HT-29 (cell line): Measurements from ENCODE around the gene TBC1D5. TPM values are rescaled to one million over a fixed set of nuclear protein-coding genes. Genes with fewer than 3 reads are reported as not detected.
"Not testable (repeated sequence)": the region's sequence is repeated elsewhere in the genome, so short reads cannot be mapped to it uniquely, and the experiment has no call there.

ENCODE experiments used
- DNase-seq: peaks from one replicate; pipeline ENCODE4 v3.0.0-alpha.2; 2015; ENCODE audit warnings: low spot score
- total RNA-seq: library from RNA; depleted of rRNA; stranded (reverse); fragments of >200 nt; shearing (Covaris generic); gene quantifications from 2 replicates; pipeline ENCODE4 v1.2.3, GENCODE V29; 2014

The TBC1D5 gene
- total RNA-seq, 1 experiment from 2014 or later = 9.8 TPM

DNA sequence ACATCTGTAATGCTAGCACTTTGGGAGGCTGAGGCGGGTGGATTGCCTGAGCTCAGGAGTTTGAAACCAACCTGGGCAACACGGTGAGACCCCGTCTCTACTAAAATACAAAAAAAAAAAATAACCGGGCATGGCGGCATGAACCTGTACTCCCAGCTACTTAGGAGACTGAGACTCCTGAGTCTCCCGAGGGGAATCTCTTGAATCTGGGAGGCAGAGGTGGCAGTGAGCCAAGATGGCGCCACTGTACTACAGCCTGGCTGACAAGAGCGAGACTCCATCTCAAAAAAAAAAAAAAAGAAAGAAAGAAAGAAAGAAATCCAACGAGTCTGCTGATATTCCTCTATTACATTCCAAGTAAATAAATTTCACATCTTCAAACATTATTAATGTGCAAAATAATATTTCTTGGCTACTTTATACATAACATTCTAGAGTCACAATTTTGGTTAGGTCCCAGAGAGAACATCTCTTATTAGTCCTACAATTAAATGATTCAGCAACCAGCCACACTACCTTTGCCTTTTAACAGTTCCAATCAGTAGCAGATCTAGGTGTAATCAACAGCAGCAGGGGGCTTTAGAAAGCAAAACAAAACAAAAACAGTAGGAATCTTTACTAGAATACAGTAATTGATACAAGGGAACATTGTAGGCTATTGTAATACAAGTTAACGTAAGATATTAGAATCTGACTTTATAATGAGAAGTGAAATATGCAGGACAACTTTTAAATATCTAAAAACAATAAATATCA is 195.8 kb downstream of the TBC1D5 start:
- no peak for DNase-seq

DNA sequence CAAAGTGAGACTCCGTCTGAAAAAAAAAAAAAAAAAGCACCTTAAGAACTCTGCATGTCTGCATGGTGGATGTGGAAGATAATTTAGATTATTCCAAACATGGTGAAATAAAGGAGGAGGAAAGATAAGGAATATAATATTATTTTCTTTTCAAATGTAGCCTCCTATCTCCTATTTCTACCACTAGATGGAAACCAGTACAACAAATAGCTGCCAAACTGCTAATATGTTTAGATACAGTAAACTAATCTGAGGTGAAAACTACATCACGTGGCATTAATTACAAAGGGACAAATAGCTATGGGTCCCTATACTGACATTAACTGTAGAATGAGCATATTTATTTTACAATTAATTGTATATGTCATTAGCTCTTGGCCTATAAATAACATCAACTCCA is 197.8 kb downstream of the TBC1D5 start:
- no peak for DNase-seq

DNA sequence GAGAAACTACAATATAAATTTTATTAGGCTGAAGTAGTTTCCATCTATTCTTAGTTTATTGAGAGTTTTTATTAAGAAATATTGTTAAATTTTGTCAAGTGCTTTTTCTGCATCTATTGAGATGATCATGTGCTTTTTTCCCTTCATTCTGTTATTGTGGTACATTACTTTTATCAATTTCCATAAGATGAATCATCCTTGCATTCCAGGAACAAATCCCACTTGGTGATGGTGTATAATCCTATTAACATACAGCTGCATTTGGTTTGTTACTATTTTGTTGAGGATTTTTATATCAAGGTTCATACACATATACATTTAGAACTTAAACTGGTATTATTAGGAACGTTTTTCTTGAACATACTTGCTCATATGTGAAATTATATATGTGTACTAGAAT is 199.8 kb downstream of the TBC1D5 start:
- no peak for DNase-seq

DNA sequence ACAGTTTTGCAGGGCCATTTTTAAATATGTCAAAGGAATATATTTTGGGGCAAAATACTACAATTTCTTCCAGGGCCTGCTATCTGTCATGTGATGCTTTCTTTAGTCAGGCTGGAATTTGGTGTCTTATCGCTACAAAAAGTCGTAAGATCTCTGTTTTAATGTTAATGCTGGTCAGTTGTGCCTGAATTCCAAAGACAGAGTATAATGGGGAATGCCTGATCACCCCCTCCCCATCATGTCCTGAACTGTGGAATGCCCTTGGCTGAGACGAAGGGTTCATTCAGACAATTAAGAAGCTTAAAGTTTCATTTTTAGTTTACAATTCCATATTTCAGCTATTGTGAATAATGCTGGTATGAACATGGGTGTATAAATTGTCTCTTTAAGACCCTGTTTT is 203.0 kb downstream of the TBC1D5 start:
- no peak for DNase-seq

DNA sequence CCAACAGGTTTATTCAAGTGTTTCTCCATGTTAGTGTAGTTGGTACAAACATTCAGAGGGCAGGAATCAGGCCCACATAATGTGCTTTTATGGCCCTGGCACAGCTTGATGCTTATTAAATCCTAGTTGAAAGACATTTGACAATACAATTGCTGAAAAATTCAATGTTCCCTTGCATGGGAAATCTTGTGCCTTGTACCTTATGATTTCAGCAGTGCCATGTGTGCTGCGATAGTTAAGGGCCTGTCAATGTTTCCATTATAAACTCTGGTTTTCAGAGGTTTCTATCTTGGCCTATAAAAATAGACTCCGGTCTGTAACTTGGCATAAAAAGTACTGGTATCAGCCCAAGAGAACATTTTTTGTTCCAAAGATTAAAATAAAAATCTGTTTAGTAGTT is 207.2 kb downstream of the TBC1D5 start:
- DNase-seq = no peak

DNA sequence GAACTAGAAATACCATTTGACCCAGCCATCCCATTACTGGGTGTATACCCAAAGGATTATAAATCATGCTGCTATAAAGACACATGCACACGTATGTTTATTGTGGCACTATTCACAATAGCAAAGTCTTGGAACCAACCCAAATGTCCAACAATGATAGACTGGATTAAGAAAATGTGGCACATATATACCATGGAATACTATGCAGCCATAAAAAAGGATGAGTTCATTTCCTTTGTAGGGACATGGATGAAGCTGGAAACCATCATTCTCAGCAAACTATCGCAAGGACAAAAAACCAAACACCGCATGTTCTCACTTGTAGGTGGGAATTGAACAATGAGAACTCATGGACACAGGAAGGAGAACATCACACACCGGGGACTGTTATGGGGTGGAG is 210.0 kb downstream of the TBC1D5 start:
- not testable (repeated sequence) for DNase-seq

DNA sequence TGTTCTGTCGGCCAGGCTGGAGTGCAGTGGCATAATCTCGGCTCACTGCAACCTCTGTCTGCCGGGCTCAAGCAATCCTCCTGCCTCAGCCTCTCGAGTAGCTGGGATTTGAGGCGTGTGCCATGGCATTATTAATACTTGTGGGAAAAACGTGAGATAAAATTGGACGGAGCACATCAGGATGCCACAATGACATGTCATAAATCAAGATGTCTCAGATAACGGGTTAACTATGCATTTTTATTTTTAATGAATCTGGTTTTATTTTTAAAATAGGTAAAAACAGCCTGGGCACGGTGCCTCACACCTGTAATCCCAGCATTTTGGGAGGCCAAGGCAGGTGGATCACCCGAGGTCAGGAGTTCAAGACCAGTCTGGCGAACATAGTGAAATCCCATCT is 212.8 kb downstream of the TBC1D5 start:
- no peak for DNase-seq

DNA sequence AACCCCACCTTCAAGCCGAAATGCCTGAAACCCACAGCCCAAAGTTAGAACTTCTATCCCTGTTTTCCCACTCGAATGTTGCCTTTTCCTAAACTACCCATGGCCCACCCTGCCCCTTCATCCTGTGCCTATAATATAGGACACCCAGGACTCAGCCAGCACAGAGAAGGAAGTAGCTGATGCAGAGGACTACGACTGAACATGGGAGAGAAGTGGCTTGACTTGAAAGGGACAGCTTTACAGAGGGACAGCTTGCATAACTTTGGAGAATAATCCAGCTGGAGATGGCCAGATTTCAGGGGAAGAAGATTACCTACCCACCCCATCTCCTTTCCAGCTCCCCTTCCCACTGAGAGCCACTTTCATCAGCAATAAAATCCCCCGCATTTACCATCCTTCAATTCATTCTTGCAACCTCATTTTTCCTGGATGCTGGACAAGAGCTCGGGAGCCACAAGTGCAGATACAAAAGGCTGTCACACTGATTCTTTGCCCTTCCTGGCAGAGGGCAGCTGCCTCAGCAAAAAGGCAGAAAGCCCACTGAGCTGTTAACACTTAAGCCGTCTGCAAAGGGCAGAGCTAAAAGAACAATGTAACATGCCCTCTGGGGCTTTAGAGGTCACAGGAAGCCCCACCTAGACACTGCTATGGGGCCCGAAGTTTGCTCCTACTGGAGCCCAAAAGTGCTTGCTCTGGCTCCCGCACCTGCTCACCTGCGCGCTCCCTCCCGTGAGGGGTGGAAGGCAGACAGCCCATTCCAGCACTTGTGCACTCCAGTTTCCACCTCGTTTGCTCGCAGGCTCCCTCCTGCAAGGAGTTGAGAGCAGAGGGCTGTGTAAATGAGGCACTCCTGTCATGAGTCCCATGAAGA is 224.0 kb downstream of the TBC1D5 start:
- DNase-seq = no peak

DNA sequence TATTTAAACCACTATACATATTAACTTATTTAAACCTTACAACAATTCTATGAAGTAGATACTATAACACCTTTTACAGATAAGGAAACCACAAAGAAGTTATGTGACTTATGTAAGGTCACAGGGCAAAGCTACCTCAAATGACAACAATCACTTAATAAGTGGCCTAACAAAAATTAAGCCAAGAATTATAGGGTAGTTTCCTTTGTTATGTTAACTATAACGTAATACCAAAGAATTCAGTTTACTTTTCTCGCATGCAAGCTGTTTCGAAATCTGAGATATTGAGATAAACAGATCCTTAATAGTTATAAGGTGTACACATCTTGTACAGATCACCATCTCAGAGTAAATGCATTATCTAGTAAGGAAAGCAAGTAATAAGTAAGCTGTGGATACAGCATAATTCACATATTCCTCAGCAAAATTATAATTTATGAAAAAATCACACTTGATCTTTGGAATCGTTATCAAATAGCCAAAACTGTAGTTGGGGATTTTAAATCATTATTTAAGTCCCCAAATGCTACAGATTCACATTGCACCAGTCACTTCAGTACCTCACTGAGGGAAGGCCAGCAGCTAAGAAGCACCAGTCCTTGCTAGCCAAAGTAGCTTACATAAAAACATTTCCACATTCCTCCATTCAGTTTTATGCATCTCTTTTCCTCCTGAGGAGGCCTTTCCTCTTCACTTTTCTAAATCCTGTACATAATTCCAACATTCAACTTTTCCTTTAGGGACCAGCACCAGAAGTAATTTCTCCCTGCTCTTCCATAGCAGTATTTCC is 226.8 kb downstream of the TBC1D5 start:
- peak; percentile 4 for DNase-seq

DNA sequence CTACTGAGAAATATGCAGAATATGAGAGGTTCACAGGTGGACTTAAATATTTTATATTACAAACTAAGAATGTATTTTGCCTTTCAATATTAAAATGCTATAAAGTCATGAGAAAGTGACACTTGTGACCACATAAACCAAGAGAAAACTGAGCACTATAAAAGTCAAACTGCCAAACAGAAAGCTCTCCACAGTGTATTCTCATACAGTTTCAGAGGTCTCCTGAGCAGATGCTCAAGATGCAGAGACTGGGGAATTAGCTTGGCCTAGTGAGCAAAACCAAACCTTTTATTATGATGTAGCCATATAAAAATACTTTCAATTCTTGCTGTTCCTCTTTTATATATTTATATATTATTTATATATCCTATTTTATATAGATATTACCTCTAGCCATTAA is 227.8 kb downstream of the TBC1D5 start:
- DNase-seq = no peak

DNA sequence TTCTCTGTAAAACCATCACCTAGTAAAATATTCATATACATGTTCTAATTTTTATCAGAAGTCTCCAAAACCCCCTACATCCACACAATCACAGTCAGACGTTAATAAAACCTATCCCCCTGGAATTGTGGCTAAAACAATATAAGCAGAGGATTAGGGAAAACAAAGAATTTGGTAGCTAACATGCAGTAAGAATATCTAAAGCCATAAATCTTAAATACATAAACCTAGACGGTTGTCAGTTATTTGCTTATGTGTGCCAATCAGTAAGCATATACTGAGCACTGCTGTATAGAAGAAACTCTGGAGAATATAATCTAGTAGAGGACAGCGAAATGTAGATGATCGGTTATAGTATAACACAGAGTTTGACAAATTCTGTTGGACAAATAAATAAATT is 232.2 kb downstream of the TBC1D5 start:
- DNase-seq = no peak

DNA sequence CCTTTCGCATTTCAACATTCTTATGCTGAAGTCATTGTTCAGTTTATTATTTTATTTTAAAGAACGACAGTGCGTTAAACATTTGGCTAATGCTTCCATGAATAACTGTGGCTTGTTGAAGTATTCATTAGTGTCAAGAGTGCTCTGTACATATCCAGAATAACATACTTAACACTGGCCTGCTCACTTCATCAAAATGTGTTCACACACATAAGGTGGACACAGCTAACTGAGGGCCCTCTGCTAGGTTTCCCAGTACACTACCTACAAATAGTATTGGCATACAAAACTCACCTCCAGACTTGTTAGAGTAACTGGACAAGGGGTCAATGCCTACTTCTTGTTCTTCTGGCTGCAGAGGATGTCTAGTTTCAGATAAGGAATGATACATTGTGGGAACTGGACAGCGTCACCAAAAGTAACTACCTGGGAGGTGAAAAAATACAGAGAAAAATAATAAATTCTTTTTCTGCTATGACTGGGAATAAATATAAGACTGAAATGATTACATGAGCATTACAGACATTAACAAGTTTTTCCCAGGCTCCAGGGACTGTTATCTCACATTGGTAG is 234.2 kb downstream of the TBC1D5 start:
- DNase-seq = no peak

DNA sequence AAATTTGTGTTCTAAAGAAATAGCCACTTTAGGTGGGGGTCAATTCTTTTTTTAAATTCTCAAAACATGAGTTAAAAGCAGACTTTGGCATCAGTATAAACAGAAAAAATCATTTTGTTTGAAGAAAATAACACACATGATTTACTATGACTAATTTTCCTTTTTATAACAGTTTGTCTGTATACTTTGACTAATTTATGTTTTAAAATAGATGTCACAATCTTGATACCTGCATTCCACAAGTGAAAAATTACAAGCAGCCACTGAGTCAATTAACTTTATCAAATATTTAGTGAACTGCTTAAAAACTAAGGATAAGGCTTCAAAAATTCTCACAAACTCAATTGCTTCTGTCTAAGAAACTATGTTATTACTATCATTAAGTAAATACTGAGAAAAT is 235.0 kb downstream of the TBC1D5 start:
- DNase-seq = no peak

DNA sequence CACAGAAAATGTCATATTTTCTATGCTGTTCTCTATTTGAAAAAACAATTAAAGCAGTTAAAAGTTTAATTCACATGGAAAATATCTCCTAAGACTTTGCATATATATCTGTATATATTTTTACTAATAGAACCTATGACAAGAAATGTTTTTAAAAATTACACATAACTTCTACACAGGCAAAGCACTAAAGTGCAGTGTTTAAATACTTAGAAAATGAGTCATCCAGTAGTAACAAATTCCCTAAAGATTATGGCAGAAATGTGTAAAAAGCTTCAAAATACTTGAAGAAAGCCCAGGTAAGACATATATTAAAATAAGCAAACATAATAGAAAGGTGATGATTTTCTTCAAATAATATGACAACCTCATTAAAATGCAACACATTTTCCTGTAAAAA is 236.6 kb downstream of the TBC1D5 start:
- DNase-seq = no peak

DNA sequence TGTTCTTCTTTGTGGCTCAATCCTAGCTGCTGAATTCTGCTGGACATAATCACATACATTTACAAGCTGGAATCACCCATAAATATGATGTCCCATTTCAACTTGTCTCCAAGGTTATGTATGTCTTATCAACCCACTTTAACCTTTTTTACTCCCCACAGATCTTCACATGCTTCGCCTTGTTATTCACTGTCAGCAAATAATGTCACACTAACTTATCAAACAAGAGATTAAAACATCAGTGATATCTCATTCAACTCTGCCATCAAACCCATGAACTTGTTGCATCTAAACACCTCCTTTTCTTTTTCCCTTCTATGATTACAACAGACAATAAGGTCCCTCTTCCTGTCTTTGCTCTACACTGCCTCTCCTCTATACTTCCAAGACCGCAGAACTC is 240.7 kb downstream of the TBC1D5 start:
- no peak for DNase-seq

DNA sequence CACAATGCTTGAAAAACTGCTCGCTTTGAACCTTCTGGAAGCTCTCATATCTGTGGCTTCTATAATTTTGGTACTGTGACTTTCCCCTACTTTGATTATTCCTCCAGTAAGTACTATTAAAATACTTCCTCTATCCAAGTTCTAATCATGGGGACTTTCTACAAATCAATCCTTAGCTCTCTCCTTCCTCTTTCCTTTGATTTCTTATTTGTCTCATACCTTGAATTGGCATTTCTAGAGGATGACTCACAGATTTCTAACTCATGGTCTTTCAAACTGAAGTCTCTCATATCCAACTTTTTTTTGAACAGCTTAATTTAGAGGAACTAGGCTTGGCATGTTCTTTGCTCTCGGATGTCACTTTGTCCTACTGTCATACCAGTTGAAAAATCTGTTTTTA is 241.8 kb downstream of the TBC1D5 start:
- no peak for DNase-seq

DNA sequence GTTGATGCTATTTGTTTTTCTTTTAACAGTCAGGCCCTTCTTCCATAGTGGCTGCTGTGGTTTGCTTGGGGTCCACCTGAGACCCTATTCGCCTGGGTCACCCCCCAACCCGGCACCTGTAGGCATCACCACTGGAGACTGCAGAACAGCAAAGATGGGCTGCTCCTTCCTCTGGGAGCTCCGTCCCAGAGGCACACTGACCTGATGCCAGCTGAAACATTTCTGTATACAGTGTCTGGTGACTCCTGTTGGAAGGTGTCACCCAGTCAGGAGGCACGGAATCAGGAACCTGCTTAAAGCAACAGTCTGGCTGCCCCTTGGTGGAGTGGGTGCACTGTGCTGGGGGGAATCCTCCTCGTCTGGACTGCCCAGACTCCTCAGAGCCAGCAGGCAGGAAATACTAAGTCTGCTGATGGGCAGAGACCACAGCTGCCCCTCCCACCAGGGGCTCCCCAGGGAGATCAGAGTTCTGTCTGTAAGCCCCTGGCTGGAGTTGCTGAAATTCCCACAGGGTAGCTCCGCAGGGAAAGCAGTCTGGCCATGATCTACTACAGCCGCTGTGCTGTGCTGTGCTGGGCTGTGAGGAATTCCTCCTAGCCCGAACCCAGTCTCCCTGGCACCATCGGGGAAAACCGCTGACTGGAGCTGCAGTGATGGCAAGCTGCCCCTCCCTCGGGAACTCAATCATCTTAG is 248.2 kb downstream of the TBC1D5 start:
- DNase-seq = no peak

DNA sequence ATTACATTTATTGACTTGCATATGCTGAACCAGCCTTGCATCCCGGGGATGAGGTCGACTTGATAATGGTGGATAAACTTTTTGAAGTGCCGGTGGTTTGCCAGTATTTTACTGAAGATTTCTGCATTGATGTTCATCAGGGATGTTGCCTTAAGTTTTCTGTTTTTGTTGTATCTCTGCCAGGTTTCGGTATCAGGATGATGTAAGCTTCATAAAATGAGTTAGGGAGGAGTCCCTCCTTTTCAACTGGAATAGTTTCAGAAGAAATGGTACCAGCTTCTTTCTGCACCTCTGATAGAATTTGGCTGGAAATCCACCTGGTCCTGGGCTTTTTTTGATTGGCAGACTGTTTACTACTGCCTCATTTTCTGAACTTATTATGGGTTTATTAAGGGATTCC is 250.8 kb downstream of the TBC1D5 start:
- DNase-seq = no peak

DNA sequence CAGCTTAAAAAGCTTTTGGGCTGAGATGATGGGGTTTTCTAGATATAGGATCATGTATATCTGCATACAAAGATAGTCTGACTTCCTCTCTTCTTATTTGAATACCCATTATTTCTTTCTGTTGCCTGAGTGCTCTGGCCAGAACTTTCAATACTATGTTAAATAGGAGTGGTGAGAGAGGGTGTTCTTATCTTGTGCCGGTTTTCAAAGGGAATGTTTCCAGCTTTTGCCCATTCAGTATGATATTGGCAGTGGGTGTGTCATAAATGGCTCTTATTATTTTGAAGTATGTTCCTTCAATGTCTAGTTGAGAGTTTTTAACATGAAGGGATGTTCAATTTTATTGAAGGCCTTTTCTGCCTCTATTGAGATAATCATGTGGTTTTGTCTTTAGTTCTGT is 251.2 kb downstream of the TBC1D5 start:
- DNase-seq = not testable (repeated sequence)

DNA sequence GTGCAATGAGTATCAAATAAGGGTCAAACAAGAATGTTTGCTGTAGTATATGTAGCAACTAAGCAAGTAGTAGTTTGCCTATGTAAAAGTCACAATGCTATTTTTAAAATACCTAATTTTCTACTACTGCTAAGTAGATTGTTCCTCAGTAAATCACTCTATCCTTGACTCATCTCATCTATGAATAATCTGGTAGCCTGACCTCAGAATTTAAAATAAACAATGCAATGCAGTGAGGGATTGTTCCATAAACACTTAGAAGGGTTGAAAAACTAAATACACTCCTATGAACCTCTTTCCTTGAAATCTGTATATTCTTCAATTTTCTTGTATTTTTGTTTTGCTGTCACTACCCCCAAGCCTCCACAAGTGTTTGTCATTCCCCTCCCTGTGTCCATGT is 253.3 kb downstream of the TBC1D5 start:
- DNase-seq = no peak

DNA sequence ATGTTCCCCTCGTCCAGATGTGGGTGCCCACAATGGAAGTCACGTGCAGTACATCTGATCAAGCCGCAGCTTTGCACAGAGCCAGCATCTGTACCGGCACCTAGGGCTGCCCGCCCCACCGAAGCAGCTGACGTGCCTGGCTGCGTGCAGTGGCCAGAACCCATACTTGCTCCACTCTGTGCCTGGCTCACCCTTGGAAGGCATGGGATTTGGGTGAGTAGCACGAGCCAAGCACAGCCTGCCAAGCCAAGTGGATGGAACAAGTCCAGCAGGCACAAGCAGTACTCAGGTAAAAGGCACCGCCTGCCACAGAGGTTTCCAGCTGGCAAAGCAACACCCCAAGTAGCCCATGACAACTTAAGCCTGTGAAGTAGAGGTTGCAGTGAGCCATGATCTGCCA is 261.3 kb downstream of the TBC1D5 start:
- DNase-seq = no peak
